GM18498 (cell line): ENCODE measurements around the gene CNDP1.
"Not testable (repeated sequence)": the region's sequence is repeated elsewhere in the genome, so short reads cannot be mapped to it uniquely, and the experiment has no call there.

ENCODE experiments used
- ATAC-seq: cut with Tn5 transposase; IDR thresholded peaks from one replicate; pipeline ENCODE4 v1.9.1; 2021; ENCODE audit warnings: mild to moderate bottlenecking, moderate library complexity; ENCODE audit not compliant: unreplicated experiment

CNDP1 gene

DNA sequence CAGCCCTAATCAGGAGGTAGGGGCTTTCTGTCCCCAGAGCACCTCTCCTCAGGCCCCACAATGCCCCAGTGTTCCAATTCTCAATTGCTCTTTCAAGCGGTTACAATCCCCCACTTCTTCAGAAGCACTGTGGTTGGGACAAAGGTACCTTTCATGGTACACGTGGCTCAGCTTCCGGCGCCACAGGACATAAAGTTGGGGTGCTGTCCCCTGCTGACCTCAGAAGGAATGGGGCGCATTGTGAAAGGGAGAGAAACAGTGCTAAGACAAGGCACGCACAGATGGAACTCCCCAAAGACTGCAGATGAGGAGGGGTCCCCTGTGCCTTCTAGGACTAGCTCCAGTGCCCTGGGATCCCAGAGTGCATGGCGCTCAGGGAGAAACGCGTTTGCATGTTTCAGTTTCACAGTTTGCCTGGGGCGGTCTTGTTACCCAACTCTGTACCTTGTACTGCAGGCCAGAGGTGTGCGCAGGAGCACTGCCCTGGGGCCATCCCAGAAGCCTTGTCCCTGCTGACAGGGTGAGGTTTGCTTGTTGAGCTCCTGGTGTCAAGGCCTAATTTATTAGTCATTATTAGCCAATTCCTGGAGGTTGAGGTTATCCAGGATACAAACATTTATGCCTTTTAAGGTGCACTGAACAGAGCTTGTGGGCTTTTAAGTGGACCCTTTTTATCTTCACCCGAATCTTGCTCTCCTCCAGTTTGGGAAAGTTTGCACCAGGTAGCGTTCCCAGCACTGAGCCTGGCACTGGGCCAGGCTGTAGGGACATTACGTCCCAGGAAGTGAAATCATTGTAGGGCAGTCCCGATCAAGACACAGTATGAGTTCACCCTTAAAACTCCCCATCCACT, 7.6 kb downstream of the CNDP1 start:
- no peak for ATAC-seq

DNA sequence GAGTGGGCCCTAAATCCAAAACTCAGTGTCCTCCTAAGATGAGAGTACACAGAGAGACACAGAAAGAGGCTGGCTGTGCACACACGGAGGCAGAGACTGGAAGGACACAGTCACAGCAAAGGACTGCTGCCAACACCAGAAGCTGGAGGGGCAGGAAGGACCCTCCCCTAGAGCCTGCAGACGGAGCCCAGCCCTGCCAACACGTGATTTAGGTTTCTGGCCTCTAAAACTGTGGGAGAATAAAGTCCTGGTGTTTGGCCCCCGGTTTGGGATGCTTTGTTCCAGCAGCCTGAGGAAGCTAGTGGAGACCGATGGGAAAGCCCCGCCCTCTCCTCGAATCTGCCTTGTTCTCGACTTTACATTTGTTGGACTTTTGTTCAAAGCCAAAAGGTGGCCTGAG, 10.6 kb downstream of the CNDP1 start:
- ATAC-seq: no peak

DNA sequence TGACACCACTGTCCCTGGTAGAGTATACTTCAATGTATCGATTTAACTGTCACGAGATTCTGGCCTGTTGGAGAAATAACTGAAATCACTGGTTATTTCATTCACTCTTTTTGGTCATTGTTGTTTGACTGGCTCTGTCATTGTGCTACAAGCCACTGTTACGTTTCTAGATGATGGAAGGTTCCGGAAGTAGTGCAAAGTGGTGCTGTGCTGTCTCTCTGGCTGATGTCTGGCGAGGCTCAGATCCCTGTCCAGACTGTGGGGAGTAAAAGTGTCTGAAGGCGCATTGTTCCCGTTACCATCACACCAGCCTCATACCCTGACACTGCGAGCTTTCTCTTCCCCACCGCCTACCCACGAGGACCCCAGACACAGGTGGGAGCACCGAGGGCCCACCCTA, 11.7 kb downstream of the CNDP1 start:
- no peak for ATAC-seq

DNA sequence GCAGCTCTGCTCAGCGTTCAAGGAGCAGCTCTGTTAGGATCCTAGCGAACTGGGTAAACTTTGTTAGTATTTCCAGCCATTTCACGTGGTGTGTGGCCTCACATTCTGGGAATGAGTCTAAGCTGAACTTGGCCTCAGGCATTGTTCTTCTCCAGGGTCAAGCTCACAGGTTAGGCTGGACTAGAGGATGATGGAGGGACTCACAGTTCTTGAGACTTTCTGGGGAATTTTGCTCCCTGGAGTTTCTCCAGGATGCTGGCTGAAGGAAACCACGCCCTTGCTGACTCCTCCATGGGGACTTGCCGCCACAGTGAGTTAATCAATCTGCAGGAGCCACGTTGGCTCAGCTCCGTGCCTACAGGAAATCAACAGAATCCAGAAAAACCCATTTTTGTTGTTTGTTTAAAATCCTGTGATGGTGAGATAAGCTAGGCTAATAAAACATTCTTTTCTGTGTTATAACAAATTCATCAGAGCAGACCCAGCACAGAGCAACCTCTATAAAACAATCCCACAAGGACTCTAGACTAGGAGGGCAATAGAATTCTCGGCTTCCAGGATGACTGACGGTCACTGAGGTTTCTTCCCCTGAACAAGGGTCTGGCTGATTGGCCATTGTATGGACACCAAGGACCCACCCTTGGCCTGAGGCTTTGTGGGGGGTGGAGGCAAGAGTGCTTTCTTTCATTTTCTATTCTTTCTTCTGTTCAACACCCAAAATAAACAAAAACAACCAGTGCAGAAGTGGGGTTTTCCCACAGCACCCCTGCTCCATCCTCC, 12.6 kb downstream of the CNDP1 start:
- ATAC-seq: no peak

DNA sequence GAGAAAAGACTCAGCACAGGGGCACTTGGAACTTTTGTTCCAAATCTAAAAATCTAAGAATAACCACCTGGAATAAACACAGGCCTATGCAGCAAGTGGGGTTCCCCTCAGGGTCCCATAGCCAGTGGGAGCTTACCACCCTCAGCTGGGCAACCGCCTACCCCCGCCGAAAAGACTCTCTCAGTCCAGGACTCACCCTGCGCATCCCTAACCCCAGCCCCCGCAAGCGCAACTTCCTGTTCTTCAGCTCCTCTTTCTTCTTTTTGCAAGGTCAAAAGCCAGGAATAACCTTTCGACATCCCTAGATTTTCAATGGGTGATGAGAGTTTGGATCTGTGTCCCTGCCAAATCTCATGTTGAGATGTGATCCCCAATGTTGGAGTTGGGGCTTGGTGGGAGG, 13.6 kb downstream of the CNDP1 start:
- ATAC-seq: no peak

DNA sequence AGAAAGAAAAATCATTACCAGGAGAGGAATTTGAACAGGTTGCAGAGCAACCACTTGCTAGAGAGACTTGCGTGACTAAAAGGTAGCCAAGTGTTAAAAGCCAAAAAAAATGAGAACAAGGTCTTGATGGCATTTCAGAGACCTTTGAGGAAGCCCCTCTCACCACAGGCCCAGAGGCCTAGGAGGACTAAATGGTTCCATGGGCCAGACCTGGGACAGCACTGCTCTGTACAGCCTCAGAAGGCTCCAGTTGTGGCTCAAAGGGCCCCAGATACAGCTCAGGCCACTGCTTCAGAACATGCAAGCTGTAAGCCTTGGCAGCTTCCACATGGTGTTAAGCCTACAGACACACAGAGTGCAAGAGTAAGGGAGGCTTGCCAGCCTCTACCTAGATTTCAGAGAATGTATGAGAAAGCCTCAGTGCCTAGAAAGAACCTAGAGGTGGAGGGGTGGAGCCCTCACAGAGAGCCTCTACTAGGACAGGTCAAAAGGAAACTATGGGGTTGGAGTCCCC, 15.3 kb downstream of the CNDP1 start:
- ATAC-seq: no peak

DNA sequence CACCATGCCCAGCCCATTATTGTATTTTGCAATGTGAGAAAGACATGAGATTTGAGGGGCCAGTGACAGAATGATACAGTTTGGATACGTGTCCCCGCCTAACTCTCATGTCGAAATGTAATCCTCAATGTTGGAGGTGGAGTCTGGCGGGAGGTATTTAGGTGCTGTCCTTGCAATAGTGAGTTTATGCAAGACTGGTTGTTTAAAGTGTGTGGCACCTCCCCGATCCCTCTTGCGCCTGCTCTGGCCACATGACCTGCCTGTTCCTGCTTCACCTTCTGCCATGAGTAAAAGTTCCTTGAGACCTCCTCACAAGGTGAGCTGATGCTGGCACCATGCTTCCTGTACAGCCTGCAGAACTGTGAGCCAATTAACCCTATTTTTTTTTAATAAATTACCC, 16.6 kb downstream of the CNDP1 start:
- no peak for ATAC-seq

DNA sequence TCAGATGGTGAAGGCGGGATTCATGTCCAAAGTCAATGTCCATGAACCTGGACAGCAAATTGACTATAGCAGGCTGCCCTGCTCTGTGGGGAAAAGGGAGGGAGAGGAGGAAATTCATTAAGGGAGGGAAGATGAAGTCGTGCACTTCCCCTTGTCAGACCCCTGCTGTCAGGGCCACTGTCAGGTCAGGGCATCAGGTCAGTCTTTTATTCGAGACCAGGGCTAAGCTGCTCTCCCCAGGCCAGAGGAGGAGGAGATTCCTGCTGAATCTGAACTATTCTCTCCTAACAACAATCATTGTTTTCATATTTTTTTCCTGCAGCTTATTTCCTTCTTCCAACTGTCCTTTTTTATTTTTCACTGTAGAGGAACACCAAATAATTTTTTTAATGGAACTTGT, 17.2 kb downstream of the CNDP1 start:
- no peak for ATAC-seq

DNA sequence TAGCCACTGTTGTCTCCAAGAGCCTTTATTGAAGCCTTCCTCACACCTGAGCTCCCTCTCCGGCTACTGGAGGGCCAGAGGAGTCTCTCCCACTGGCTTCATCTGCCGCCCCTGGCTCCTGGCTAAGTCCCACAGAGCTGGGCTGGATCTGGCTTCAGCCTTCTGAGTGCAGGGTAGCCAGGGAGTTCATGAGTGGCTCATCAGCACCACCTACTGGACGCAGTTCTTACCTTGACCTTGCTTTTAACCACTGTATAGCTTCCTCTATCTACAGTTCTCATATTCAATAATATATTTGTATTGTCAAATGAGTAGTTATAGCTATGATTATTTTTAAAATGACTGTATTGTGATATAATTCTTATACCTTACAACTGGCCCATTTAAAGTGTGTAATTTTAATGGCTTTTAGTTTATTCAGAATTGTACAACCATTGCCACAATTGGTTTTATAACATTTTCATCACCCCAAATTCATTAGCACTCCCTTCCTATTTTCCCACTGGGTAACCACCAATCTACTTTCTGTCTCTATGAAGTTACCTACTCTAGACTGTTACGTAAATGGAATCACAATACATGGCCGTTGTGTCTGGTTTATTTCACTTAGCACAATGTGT, 17.7 kb downstream of the CNDP1 start:
- ATAC-seq: peak; percentile 98

DNA sequence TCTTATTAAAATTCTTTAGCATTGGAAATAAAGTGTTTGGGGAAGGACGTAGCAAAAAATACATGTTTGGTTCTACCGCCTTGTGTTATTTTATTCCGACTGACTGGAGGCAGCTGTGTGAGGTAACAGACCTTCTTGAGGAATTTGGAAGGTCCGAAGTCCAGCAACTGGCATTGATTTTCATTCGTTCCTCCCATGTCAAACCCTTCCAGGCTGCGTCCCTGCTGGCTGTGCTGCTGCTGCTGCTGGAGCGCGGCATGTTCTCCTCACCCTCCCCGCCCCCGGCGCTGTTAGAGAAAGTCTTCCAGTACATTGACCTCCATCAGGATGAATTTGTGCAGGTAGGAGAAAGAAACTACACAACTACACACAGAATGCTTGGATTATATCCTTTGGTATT, 21.8 kb downstream of the CNDP1 start:
- ATAC-seq: no peak

DNA sequence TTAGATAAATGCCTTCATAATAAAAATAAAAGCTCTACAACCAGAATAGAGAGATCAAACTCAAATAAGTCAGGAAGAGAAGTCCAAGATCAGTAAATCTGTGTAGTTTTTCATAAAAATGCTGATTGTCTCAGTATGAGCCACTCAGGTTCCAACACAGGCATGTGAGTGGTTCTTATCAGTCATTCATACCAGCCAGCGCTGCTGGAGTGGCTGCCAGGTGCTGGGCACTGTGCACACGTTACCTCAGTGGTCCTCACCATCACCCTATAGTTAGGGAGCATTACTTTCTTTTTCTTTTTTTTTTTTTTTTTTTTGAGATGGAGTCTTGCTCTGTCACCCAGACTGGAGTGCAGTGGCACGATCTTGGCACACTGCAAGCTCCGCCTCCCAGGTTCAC, 23.8 kb downstream of the CNDP1 start:
- ATAC-seq: no peak

DNA sequence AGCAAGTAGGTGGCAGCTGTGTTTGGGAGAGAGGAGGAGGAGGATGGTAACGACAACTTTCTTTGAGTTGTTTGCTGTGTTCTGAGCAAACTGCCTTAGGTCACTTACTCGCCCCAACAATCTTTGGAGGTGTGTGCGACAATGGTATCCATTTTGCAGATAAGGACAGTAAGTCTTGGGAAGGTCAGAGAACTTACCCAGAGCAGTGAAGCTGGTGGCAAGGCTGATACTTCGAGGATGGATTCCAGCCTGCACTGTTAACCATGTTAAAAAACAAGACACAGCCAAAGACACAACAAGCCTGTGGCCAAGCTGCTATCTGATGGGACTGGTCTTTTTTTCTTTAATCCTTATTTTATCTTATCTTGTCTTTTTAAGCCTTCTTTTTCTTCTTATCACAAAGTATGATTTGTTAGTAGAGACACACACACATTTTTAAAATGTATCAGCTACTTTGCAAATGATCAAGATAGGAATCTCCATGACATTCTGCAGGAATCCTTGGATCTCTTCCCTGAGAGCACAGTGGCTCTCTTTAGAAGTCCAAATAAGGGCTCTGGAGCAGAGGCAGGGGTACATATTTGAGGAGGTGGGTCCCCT, 27.9 kb downstream of the CNDP1 start:
- ATAC-seq: no peak

DNA sequence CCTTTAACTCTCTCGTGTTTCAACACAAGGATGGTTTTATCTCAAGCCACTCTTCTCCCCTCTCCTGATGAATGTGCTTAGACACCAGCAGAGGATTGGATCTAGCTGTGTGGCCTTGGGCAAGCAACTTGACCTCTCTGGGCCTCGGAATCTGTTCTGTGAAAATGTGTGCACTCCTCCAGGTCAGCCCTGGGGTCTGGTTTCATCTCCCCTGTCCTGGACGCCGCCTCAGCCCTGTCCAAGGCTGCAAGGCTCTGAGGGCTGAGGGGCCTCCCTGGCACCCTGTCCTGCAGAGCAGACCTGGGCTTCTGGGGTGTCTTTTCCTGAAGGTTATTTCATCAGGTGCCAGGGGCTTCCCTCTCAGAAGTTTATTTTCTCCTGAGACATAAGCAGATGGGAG, 28.5 kb downstream of the CNDP1 start:
- no peak for ATAC-seq

DNA sequence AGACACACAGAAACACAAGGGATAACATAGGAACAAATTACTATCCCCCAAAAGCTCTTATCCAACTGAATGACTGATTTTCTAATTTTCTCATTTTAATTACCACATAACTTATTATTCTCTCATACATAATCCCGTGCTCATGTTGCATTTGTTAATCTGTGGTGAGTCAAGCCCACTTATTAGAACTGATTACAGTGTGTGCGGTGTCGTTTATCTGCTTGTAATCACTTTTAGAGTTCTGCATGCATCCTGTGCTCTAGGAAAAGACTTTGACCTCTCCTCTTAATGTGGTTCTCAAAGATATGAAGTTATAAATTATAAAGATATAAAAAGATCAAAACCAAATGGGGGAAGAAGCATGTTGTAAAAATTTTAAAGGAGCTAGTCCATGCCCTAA, 29.7 kb downstream of the CNDP1 start:
- no peak for ATAC-seq

DNA sequence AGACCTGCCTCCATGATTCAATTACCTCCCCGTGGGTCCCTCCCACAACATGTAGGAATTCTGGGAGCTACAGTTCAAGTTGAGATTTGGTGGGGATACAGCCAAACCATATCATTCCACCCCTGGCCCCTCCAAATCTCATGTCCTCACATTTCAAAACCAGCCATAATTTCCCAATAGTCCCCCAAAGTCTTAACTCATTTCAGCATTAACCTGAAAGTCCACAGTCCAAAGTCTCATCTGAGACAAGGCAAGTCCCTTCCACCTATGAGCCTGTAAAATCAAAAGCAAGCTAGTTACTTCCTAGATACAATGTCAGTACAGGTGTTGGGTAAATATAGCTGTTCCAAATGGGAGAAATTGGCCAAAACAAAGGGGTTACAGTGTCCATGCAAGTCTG, 30.9 kb downstream of the CNDP1 start:
- not testable (repeated sequence) for ATAC-seq

DNA sequence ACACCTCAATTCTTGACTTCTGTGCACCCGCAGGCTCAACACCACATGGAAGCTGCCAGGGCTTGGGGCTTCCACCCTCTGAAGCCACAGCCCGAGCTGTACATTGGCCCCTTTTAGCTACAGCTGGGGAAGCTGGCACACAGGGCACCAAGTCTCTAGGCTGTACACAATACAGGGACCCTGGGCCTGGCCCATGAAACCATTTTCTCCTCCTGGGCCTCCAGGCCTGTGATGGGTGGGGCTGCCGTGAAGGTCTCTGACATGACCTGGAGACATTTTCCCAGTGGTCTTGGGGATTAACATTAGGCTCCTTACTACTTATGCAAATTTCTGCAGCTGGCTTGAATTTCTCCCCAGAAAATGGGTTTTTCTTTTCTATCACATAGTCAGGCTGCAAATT, 31.7 kb downstream of the CNDP1 start:
- not testable (repeated sequence) for ATAC-seq

DNA sequence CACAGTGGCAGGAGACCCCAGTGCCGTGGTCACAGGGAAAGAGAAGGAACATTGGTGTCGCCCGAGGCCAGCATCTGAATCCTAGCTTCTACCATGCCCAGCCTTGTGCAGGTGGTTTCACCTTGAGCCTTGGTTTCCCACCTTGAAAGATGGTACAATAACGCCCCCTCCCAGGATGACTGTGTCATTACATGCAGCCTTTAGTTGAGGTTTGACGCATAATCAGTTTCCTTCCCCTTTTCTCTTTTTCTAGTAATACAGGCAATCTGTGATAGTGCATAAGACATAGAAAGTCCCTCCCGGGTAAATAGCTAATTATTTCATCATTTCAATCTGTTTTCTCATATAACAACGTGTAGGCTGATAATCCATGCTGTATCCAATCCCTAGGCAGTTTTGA, 33.5 kb downstream of the CNDP1 start:
- no peak for ATAC-seq

DNA sequence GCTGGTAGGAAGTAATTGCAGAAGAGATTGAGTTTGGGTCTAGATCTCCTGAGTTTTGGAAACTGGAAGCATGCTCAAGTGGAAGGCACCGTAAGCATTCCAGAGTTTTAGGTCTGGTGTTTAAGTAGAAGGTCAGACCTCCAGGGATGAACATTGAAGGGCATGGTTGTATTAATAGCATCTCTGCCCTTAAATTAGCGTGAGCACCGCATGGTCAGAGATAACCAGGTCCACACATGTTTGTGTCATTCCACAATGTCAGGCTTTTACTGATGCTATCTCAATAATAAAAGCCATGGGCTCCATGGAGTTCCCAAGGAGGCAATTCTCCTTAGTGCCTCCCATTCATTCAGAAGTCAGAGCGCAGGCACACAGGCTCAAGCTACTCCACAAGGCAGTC, 35.1 kb downstream of the CNDP1 start:
- ATAC-seq: no peak

DNA sequence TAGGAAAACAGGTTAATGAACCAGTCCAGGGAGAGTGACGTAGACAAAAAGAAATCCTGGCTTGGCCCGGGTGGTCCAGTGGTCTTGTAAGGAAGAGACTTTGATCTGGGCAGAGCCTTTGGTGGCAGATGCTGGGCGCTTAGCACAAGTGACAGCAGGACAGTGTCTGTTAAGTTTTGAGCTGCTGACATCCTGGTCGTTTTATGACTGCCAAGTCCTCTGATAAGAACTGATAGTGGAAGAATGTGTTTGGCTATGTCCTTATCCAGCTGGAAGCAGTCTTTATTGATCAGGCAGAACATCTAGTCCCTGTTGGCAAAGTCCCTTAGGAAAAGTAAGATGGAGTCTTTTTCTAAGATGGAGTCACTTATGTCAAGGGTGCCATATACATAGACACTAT, 36.0 kb downstream of the CNDP1 start:
- no peak for ATAC-seq

DNA sequence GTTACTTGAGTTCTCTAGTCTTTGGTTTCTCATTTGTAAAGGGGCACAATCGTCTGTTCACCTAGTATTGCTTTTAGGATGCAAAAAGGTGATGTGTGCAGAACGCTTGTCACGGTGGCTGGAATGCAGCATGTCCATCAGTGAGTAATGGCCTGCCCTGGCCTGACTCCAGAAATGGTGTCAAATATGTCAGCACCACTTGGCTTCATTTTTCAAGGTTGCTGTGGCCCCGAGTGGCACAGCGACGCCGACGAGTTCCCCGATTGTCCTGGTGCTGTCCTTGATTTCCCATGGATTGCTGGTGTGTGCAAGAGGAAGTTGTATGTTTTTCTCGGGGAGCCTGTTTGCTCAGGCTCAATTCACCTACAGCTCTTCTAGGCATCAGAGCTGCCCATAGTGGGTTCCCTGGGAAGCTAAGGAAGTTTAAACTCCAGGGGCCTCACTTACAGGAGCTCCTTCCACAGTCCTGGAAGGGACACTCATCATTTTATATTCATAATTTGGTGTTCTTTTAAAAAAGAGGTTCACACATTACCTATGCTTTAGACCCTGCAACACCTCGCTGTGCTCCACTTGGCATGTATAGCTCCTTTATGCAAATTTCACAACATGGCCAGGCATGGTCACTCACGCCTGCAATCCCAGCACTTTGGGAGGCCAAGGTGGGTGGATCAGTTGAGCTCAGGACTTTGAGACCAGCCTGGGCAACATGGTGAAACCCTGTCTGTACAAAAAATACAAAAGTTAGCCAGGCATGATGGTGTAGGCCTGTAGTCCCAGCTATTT, 37.8 kb downstream of the CNDP1 start:
- no peak for ATAC-seq

DNA sequence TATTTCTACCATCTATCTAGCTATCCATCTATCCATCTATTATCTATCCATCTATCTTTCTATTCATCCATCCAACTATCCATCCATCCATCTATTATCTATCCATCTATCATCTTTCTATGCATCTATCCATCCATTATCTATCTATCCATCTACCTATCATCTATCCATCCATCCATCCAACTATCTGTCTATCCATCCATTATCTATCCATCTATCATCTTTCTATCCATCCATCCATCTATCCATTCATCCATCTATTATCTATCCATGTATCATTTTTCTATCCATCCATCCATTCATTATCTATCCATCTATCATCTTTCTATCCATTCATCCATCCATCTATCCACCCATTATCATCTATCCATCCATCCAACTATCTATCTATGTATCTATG, 38.8 kb downstream of the CNDP1 start:
- ATAC-seq: no peak
